HCT116 (cell line): ENCODE measurements around the gene RPN1. TPM values are rescaled to one million over a fixed set of nuclear protein-coding genes. Genes with fewer than 3 reads are reported as not detected.

ENCODE experiments used
- ATAC-seq: fragments of 200-7000 bp; cut with Tn5 transposase; 2 replicates; pipeline ENCODE4 v1.9.1; 2020; ENCODE audit warnings: mild to moderate bottlenecking, moderate library complexity
- BruUV-seq: library from RNA; stranded (reverse); fragments of 400-500 nt; replicated peaks from 2 replicates; lab custom pipeline; 2021; lab: Mats Ljungman, UMichigan
- CTCF ChIA-PET: fragments of 300-600 bp; sonication (Branson Sonifier 250); formaldehyde crosslinking; loops from one replicate; lab custom pipeline; 2021; ENCODE audit warnings: antibody characterized with exemption; lab: Charles Lee
- POLR2A ChIA-PET: fragments of 300-600, 350-600 bp; sonication (Branson Sonifier 250); formaldehyde crosslinking; loops from one replicate; lab custom pipeline; 2021; ENCODE audit warnings: antibody characterized with exemption; lab: Charles Lee
- RAD21 ChIA-PET, 2 experiments: fragments of 300-600 bp; sonication (Branson Sonifier 250); formaldehyde crosslinking; loops; one replicate each; lab custom pipeline; 2023; ENCODE audit warnings: low total read pairs in 2 of 2; ENCODE audit not compliant: uncharacterized antibody in 2 of 2, unreplicated experiment in 2 of 2, low non-redundant PET in 1 of 2; lab: Charles Lee
- DNase-seq: peaks from one replicate; pipeline ENCODE4 v3.0.0-alpha.2; 2010; ENCODE audit warnings: low read depth, low spot score
- H2AFZ ChIP-seq: fragments of 200-600 bp; shearing (Covaris generic), sonication (generic); 2 replicates; pipeline ENCODE4 v1.6.1; 2017; ENCODE audit warnings: low read depth, mixed run types, mixed read lengths, antibody characterized with exemption, low read length; ENCODE audit not compliant: poor library complexity, severe bottlenecking
- H3K27ac ChIP-seq: 2 replicates; pipeline ENCODE4 v1.5.1; 2012; ENCODE audit warnings: low read depth, low read length
- H3K27me3 ChIP-seq: fragments of 200-600 bp; sonication (generic); 2 replicates; pipeline ENCODE4 v1.6.1; 2016; ENCODE audit warnings: mixed run types, low read length, mixed read lengths; ENCODE audit not compliant: insufficient read depth
- H3K36me3 ChIP-seq, 2 experiments: fragments of 200-500 bp in 1 of 2; fragments of 200-600 bp in 1 of 2; sonication (Bioruptor generic) in 1 of 2; sonication (generic) in 1 of 2; 2 replicates each; pipeline versions ENCODE4 v1.5.1 to v1.6.1; 2014 to 2016; ENCODE audit warnings: low read length in 2 of 2, inconsistent platforms in 1 of 2, mixed read lengths in 1 of 2, mixed run types in 1 of 2; ENCODE audit not compliant: insufficient read depth in 2 of 2, control insufficient read depth in 1 of 2
- H3K4me1 ChIP-seq, 2 experiments: fragments of 200-600 bp in 1 of 2; sonication (generic) in 1 of 2; 2 replicates each; pipeline versions ENCODE4 v1.5.1 to v1.6.1; 2012 to 2017; ENCODE audit warnings: low read length in 2 of 2, inconsistent platforms in 1 of 2, mild to moderate bottlenecking in 1 of 2, mixed read lengths in 1 of 2, mixed run types in 1 of 2, moderate library complexity in 1 of 2; ENCODE audit not compliant: insufficient read depth in 2 of 2, control insufficient read depth in 1 of 2
- H3K4me2 ChIP-seq: fragments of 200-600 bp; sonication (generic); 2 replicates; pipeline ENCODE4 v1.6.1; 2017; ENCODE audit warnings: mixed run types, low read length, mixed read lengths
- H3K4me3 ChIP-seq, 2 experiments: fragments of 200-600 bp in 1 of 2; sonication (generic) in 1 of 2; replicated peaks in 1 of 2; 2 replicates each; pipeline ENCODE4 v1.5.1; 2011 to 2016; ENCODE audit warnings: low read length in 2 of 2, control low read depth in 1 of 2, low read depth in 1 of 2, mild to moderate bottlenecking in 1 of 2, mixed read lengths in 1 of 2, mixed run types in 1 of 2
- H3K79me2 ChIP-seq: fragments of 200-600 bp; sonication (generic); 2 replicates; pipeline ENCODE4 v1.6.1; 2017; ENCODE audit warnings: mild to moderate bottlenecking, mixed run types, low read length, moderate library complexity, mixed read lengths; ENCODE audit not compliant: insufficient read depth
- H3K9ac ChIP-seq: fragments of 200-600 bp; sonication (generic); 2 replicates; pipeline ENCODE4 v1.6.1; 2016; ENCODE audit warnings: low read length, mixed read lengths
- H3K9me2 ChIP-seq: fragments of 200-600 bp; sonication (generic), shearing (Covaris generic); 2 replicates; pipeline ENCODE4 v1.6.1; 2017; ENCODE audit warnings: mixed run types, mild to moderate bottlenecking, moderate library complexity; ENCODE audit not compliant: insufficient read depth
- H3K9me3 ChIP-seq, 2 experiments: fragments of 200-500 bp in 1 of 2; fragments of 200-600 bp in 1 of 2; sonication (Bioruptor generic) in 1 of 2; sonication (generic) in 1 of 2; 2 replicates each; pipeline ENCODE4 v1.6.1; 2014 to 2017; ENCODE audit warnings: low read length in 2 of 2, mixed read lengths in 2 of 2, inconsistent platforms in 1 of 2, low read depth in 1 of 2, mild to moderate bottlenecking in 1 of 2, mixed run types in 1 of 2, moderate library complexity in 1 of 2; ENCODE audit not compliant: control insufficient read depth in 1 of 2, insufficient read depth in 1 of 2
- H4K20me1 ChIP-seq: fragments of 200-600 bp; sonication (generic), shearing (Covaris generic); 2 replicates; pipeline ENCODE4 v1.6.1; 2017; ENCODE audit warnings: mixed run types, mild to moderate bottlenecking, moderate library complexity; ENCODE audit not compliant: insufficient read depth
- ATF3 ChIP-seq: IDR thresholded peaks from 2 replicates; pipeline ENCODE4 v1.6.1; 2012
- CEBPB ChIP-seq: IDR thresholded peaks from 2 replicates; pipeline ENCODE4 v1.6.1; 2012; ENCODE audit warnings: low read depth
- JUND ChIP-seq: IDR thresholded peaks from 2 replicates; pipeline ENCODE4 v1.6.1; 2012
- MAX ChIP-seq: IDR thresholded peaks from 2 replicates; pipeline ENCODE4 v1.6.1; 2012
- RAD21 ChIP-seq: IDR thresholded peaks from 2 replicates; pipeline ENCODE4 v1.6.1; 2012; ENCODE audit warnings: low read depth, mild to moderate bottlenecking
- YY1 ChIP-seq: IDR thresholded peaks from 2 replicates; pipeline ENCODE4 v1.6.1; 2011; ENCODE audit warnings: low read length, low read depth, moderate library complexity, mild to moderate bottlenecking; ENCODE audit not compliant: insufficient replicate concordance; ENCODE audit errors: extremely low read depth
- ZBTB33 ChIP-seq: IDR thresholded peaks from 2 replicates; pipeline ENCODE4 v1.6.1; 2011; ENCODE audit warnings: mild to moderate bottlenecking, low read length, moderate library complexity; ENCODE audit not compliant: insufficient replicate concordance; ENCODE audit errors: extremely low read depth
- ZFX ChIP-seq: fragments of 450-650 bp; IDR thresholded peaks from 2 replicates; pipeline ENCODE4 v1.6.1; 2017
- intact Hi-C: fragments of 100-400 bp; cut with micrococcal nuclease; formaldehyde crosslinking; loops from 2 replicates; pipeline ENCODE4 v1.10.0; 2022
- total RNA-seq: library from RNA; stranded (reverse); gene quantifications from one replicate; pipeline ENCODE4 v1.2.1, GENCODE V29; 2021; ENCODE audit not compliant: unreplicated experiment
- TF ChIP-seq, protein P1 (sequence below): IDR thresholded peaks from 2 replicates; pipeline ENCODE4 v1.6.1; 2012; ENCODE audit warnings: low read depth
- TF ChIP-seq, protein P2 (sequence below), 3 experiments: fragments of 200-600 bp in 1 of 3; sonication (generic) in 1 of 3; IDR thresholded peaks in 2 of 3; conservative IDR thresholded peaks in 1 of 3; 2 replicates each; pipeline ENCODE4 v1.5.1; 2012 to 2017; ENCODE audit warnings: low read depth in 2 of 3, low read length in 2 of 3, antibody characterized with exemption in 1 of 3, borderline replicate concordance in 1 of 3, control low read depth in 1 of 3, mild to moderate bottlenecking in 1 of 3, mixed read lengths in 1 of 3, mixed run types in 1 of 3, moderate library complexity in 1 of 3; ENCODE audit not compliant: insufficient read depth in 1 of 3

Gene RPN1
- total RNA-seq, 1 experiment from 2014 or later: 218 TPM

DNA sequence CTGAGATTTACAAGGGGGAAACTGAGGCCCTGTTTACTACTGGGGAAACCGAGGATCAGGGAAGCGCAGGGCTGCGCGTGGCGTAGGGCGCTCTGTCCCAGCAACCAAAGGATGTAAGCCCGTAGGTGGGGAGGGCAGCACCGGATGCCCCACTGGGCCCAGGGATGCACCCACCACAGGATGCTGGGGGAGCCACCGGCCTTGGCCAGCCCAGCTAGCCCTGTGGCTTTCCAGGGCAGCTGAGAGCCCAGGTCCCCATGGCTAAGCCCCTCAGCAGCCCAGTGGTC is 33.4 kb downstream of the RPN1 start:
- ATAC-seq: no peak
- intact Hi-C loops: loop anchor here (2.0 kb wide), 1 partner anchor 178 kb away; no protein-coding TSS in a partner anchor
- Histone ChIP-seq H3K4me3 (no peak overlapping the region), H3K9me2 (no peaks in the 10 kb centered on the region), H3K4me2 (peak overlapping the region; percentile 65), H3K79me2 (peaks cover 53% of the 10 kb centered on the region), H2AFZ (no peak overlapping the region), H3K9me3 (no peaks in the 10 kb centered on the region), H3K36me3 (peaks cover 25 to 32% of the 10 kb centered on the region in 2 experiments; a peak in 3 of 4 replicates), H3K9ac (no peak overlapping the region)
- ChIA-PET CTCF (interaction anchor here (0.5 to 1.4 kb wide), 8 partner anchors 8 to 271 kb away, joined by 3 to 9 read pairs (median 4); no protein-coding TSS in a partner anchor), RAD21 (no interaction called here)
- DNase-seq: no peak
- TF ChIP-seq YY1 (no peak), ZFX (no peak), JUND (no peak), MAX (no peak), ATF3 (no peak), RAD21 (no peak), ZBTB33 (no peak), CEBPB (no peak)
- TF ChIP-seq, protein P1, sequence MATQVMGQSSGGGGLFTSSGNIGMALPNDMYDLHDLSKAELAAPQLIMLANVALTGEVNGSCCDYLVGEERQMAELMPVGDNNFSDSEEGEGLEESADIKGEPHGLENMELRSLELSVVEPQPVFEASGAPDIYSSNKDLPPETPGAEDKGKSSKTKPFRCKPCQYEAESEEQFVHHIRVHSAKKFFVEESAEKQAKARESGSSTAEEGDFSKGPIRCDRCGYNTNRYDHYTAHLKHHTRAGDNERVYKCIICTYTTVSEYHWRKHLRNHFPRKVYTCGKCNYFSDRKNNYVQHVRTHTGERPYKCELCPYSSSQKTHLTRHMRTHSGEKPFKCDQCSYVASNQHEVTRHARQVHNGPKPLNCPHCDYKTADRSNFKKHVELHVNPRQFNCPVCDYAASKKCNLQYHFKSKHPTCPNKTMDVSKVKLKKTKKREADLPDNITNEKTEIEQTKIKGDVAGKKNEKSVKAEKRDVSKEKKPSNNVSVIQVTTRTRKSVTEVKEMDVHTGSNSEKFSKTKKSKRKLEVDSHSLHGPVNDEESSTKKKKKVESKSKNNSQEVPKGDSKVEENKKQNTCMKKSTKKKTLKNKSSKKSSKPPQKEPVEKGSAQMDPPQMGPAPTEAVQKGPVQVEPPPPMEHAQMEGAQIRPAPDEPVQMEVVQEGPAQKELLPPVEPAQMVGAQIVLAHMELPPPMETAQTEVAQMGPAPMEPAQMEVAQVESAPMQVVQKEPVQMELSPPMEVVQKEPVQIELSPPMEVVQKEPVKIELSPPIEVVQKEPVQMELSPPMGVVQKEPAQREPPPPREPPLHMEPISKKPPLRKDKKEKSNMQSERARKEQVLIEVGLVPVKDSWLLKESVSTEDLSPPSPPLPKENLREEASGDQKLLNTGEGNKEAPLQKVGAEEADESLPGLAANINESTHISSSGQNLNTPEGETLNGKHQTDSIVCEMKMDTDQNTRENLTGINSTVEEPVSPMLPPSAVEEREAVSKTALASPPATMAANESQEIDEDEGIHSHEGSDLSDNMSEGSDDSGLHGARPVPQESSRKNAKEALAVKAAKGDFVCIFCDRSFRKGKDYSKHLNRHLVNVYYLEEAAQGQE: no peak
- TF ChIP-seq, protein P2, sequence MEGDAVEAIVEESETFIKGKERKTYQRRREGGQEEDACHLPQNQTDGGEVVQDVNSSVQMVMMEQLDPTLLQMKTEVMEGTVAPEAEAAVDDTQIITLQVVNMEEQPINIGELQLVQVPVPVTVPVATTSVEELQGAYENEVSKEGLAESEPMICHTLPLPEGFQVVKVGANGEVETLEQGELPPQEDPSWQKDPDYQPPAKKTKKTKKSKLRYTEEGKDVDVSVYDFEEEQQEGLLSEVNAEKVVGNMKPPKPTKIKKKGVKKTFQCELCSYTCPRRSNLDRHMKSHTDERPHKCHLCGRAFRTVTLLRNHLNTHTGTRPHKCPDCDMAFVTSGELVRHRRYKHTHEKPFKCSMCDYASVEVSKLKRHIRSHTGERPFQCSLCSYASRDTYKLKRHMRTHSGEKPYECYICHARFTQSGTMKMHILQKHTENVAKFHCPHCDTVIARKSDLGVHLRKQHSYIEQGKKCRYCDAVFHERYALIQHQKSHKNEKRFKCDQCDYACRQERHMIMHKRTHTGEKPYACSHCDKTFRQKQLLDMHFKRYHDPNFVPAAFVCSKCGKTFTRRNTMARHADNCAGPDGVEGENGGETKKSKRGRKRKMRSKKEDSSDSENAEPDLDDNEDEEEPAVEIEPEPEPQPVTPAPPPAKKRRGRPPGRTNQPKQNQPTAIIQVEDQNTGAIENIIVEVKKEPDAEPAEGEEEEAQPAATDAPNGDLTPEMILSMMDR (IDR thresholded peaks at IDR 0.05 in 2 of 3, conservative IDR thresholded peaks at IDR 0.05 in 1 of 3; ENCODE audit: borderline replicate concordance in 1 of 3, insufficient read depth in 1 of 3, low read depth in 2 of 3, low read length in 2 of 3): no peak
- TF ChIP-seq, all 23 proteins: peak for 0
- Histone ChIP-seq H3K4me1 (peaks cover 0 to 24% of the 10 kb centered on the region in 2 experiments; a peak in 2 of 4 replicates), H3K27ac (peak overlapping the region; percentile 34; the same call in 1 of the 2 replicates), H4K20me1 (no peaks in the 10 kb centered on the region; the same call in 1 of the 2 replicates), H3K27me3 (no peaks in the 10 kb centered on the region)
- BruUV-seq: no TSS peak
- POLR2A ChIA-PET: interaction anchor here (0.7 to 1.3 kb wide), 2 partner anchors 24 to 63 kb away, joined by 3 read pairs; no protein-coding TSS in a partner anchor
